ENCODE results near the gene RPEL1.

- TF ChIP-seq LEF1 (IDR thresholded peaks at IDR 0.05; ENCODE audit: borderline replicate concordance) (no peak), SP1 (IDR thresholded peaks at IDR 0.05) (no peak), FOXM1 (IDR thresholded peaks at IDR 0.05; ENCODE audit: borderline replicate concordance) (no peak), CTBP1 (IDR thresholded peaks at IDR 0.05; ENCODE audit: borderline replicate concordance) (no peak)
These were observed 42.3 kb downstream of the RPEL1 start for GRCh38 chr10:103287992-103288391.
